Measurements from ENCODE around the gene LDHD.
A peak's percentile ranks its signal among the peaks of the same experiment; 100 is the strongest.
"Not testable (repeated sequence)": the region's sequence is repeated elsewhere in the genome, so short reads cannot be mapped to it uniquely, and the experiment has no call there.

Gene LDHD

DNA sequence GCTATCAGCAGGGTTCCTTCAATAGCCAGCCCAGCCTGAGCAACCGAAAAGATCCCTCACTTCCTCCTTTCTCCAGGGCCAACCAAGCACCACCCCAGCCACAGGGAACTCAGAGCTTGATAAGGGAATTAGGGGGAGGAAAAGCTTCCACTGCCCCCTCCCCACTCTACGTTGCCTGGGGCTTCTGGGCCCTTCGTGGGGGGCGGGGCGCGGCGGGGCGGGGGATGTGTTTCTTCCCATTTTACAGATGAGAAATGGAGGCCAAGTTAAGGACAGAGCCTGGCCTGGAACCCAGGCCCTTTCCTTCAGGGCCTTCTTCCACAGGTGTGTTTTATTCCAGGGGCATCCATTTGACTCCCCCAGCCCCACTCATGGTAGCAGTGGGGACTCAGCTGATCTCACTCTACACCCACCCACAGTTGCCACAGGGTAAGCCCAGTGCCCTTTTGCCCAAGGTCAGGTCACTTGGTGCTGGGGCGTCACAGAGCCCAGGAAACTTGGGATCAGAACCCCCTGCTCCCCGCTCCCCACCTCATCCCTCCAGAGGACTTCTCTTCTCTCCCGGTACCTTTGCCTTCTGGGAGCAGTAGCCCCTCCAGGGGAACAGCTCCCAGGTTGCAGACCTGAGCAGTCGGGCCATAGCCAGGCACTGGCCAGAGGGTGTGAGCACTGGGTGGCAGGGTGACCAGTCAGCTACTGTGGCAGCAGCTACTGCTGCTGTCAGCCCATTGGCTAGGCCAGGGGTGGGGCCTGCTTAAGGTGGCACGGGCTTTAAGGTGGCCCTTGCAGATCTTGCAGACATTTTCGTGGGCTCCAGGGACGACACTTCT, at the start of gene LDHD:
Gene LDHD (minus strand): TSS at position 700 of the 830 bp plus-strand sequence. CDS start 60 bp downstream, at position 640.
- no peak for DNase-seq

DNA sequence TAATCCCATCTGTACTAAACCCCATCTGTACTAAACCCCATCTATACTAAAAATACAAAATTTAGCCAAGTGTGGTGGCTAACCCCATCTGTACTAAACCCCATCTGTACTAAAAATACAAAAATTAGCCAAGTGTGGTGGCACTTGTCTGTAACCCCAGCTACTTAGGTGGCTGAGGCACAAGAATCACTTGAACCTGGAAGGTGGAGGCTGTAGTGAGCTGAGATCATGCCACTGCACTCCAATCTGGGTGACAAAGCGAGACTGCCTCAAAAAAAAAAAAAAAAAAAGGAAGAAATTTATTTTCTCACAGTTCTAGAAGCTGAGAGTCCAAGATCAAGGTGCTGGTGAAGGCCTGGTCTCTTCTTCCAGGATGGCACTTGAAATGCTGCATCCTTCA, 43.8 kb upstream of the LDHD start:
- DNase-seq = no peak

DNA sequence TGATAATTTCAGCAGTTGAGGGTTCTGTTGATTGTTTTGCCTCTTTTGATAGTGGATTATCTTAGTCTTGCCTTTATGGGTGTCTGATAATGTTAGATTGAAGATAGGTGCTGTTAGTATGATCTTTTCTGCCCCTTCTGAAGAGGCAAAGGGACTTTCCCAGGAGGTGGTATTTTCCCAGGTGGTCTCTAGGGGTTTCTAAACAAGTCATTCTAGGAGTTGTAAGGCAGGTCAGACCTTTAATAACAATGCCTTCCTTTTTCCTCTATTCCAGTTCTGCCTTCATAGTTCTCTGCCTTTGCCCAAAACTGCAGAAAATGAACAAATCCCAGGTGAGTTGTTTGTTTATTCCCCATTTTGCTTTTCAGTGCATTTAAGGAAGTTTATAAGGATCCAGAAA, 36.1 kb upstream of the LDHD start:
- no peak for DNase-seq

DNA sequence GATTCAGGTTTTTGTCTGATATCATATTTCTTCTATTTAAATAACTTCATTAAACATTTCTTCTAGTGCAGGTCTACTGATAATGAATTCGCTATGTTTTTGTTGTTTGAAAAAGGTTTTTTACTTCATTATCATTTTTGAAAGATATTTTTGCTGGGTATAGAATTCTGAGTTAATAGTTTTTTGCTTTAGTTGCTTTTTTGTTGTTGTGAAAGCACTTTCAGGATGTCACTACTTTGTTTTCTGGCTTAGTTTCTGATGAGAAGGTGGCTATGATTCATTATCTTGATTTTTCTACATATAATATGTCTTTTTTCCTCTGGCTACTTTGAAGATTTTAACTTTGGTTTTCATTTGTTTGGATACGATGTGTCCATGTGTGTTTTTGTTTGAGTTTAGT, 35.2 kb upstream of the LDHD start:
- DNase-seq = no peak

DNA sequence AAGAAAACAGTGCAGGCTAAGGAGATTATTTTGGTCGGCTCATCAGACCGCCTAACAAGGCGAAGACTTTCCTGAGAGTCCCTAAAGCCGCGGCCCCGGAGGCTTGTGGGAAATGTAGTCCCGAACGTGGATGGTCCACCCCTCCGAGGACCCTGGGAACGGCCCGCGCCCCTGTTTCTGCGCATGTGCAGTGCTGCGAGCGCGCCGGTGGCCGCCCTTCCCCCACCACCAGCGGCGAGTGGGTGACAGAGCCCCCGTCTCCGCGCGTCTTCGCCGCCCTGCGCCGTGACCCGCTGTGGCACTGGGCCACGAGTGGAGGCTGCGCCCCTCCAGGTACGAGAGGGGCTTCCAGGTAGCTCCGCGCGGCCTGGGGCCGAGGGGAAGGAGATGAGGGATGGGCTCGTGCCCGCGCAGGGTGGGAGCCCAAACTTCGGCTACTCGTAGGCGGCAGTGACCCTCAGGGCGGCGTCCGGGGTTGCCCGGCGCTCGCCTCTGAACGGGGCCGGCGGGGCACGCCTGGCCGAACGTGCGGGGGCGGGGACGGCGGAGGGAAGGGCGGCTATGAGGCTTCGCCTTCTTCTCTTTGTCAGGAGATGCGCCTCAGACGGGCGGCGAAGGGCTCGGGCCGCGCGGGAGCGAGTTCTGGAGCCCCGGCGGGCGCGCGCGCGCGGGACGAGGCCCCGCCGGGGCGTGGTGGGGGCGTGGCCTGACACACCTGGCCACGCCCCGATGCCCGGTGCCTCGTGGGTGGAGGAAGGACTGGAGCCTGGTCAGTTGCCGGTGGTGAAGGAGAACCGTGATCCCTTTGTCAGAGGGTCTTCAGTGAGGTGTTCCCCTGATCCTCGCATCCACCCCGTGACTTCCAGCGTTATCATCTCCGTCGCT, 32.0 kb upstream of the LDHD start, which contains the start of gene ZFP1:
Gene ZFP1 (plus strand): TSS at position 214 of the 885 bp plus-strand sequence. CDS start 4,428 bp downstream, outside the sequence.
- DNase-seq = peak; percentile 87

DNA sequence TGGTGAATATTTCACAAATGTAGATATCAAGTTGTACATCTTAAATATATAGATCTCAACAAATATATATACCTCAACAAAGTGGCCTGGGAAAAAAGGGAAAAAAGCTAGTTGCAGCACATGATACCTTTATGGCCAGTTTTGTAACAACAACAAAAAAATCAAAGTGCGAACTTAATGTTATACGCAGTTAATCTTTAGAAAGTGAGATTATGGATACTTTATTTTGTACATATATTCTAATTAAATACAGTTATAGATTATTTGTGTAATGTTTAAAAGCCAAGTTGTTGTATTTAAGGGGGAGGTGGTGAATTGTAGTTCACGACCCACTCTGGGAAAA, 31.4 kb upstream of the LDHD start:
- DNase-seq = no peak

DNA sequence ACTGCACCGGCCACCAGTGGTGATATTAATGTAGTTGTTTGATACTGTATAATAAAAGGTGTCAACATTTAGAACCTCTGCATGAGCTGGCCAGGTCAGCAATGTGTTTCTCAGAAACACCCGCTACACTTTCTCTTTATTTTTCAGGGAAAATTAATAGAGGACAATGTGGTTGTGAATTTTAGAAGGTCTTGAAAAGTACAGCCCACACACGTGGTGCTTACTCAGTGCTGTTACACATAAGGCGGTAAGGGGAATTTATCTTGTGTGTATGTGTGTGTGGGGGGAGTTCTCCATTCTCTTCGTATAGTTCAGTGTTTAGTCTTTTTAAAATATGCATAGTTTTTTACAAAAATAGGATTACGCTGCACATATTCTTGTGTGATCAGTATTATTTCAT, 27.4 kb upstream of the LDHD start:
- no peak for DNase-seq

DNA sequence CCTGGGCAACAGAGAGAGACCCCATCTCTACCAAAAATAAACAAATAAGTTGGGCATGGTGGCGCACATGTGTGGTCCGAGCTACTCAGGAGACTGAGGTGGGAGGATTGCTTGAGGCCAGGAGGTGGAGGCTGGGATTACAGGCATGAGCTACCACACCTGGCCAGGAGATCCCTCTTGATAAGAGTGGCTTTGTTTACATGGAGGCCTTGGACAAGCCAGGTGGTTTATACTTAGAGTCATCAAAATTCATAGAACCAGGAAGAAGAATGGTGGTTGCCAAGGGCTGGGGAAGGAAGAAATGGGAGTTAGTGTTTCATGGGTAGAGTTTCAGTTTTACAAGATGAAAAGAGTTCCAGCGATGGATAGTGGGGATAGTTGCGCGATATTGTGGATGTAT, 22.9 kb upstream of the LDHD start:
- DNase-seq = no peak

DNA sequence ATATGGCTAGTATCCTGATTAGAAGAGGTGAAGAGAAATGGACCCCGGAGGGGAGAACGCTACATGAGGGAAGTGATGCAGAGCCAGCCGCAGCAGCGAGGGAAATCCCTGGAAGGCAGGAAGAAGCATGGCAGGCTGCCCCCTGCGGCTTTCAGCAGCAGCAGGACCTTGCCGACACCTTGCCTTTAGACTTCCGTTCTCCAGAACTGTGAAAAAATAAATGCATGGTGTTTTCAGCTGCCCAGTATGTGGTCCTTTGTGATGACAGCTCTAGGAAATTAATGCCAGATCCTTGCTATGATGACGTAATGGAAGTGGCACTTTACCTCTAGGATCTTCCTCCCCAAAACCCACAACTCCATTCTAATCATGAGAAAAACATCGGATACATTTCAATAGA, 22.1 kb upstream of the LDHD start:
- DNase-seq = no peak

DNA sequence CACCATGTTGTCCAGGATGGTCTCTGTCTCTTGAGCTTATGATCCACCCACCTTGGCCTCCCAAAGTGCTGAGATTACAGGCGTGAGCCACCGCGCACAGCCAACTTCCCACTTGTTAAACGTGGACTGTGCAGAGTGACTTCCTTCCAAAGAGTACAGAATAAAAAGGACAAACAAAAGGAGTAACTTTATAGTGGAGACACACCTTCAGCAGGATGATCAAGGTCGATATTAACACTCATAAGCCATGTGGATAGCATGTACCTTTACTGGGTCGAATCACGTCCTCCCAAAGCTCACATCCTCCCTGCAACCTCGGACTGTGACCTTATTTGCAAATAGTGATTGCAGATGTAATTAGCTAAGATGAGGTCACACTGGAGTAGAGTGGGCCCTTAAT, 21.7 kb upstream of the LDHD start:
- DNase-seq = no peak

DNA sequence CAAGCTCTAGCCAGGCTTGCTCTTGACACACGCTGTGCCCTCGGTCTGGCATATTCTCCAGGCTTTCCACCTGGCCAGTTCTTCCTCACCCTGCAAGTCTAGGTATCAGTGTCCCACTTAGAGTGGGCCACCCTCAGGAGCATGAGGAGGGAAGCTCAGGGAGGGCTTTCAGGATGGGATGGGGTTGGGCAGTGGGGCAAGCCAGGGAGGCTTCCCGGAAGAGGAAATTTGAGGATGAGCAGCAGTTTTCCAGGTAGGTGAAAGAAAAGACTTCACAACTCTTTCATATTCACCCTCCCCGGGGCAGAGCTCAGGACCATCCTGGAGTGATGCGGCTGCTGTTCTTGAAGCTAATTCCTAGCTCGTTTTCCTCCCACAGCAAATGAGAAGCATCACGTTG, 14.5 kb upstream of the LDHD start:
- no peak for DNase-seq

DNA sequence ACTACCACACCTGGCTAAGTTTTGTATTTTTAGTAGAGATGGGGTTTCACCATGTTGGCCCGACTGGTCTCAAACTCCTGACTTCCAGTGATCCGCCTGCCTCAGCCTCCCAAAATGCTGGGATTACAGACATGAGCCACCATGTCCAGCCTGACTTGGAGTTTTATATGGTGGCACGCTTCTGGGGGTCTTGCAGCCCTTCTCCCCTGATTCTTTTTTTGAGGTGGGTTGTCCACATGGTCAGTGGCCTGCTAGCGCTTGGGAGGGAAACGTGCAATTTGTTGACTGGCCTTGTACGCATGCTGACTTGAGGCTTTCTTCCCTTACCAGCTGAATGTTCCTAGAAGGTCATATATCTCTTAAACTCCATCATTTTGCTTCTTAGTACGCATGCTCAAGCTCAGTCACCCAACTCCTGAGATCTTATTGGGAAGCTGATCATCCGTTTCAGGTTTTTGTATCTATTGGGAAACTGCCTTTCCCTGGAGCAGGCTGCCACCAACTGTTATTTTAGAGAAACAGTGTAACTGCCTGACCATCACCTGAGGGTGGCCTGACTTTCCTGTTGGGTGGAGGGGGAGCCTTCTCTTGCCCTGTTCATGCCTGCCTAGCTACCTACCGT, 13.7 kb upstream of the LDHD start:
- DNase-seq = no peak

DNA sequence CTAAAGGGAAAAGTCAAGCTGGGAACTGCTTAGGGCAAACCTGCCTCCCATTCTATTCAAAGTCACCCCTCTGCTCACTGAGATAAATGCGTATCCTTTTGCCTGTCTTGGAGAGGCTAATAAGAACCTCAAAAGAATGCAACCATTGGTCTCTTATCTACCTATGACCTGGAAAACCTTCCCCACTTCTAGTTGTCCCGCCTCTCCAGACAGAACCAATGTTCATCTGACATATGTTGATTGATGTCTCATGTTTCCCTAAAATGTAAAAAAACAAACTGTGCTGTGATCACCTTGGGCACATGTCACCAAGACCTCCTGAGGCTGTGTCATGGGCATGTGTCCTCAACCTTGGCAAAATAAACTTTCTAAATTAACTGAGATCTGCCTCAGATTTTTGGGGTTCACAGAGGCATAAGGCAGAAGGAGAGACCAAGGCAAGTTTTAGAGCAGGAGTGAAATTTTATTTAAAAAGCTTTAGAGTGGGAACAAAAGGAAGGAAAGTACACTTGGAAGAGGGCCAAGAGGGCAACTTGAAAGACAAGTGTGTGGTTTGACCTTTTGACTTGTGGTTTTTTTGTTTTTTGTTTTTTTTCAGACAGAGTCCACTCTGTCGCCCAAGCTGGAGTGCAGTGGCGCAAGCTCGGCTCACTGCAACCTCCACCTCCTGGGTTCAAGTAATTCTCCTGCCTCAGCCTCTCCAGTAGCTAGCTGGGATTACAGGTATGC, 13.0 kb upstream of the LDHD start:
- DNase-seq = not testable (repeated sequence)

DNA sequence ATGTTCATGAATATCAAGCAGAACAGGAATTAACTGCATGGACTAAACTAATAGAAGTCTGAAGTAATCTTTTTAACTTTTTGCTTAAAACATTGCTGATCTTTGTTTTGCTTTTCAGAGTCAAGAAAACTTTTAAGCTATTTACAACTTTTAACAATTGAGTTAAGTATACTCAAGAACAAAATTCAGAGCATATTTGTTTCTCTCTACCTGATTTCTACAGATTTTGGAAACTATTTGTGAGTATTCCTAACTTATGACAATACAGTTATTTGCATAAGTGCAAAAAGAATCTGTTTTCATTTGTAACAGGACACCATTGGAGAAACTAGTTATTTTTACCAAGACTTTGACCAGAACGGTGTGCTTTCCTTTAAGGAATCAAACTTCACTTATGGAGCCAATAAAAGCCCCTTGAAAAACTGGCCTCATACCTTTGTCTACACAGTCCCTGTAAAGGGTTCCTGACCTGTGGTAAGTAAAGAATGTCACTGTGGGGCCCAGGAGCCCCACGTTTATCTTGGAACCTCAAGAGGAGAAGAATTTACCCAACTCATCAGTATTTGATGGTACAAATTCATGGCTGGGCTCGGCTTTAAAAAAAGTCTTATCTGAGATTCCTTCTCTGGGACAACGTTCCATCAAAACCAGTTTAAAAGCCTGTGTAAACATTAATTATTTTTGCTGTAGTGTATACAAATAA, 11.3 kb upstream of the LDHD start:
- DNase-seq = no peak

DNA sequence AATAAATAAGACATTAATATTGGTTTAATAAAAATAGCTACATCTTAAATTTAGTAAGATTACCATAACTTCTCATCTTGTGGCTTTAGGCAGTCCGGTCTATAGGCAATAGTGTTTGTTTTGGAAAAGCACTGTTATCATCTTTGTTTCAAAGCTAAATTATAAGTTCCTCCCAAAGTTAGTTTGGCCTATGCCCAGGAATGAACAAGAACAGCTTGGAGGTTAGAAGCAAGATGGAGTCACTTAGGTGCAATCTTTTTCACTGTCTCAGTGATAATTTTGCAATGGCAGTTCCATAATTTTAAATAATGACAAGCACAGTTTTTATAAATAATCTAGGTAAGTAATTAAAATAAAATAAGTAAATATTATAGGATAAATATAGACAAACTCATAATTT, 6.0 kb upstream of the LDHD start:
- DNase-seq = no peak

DNA sequence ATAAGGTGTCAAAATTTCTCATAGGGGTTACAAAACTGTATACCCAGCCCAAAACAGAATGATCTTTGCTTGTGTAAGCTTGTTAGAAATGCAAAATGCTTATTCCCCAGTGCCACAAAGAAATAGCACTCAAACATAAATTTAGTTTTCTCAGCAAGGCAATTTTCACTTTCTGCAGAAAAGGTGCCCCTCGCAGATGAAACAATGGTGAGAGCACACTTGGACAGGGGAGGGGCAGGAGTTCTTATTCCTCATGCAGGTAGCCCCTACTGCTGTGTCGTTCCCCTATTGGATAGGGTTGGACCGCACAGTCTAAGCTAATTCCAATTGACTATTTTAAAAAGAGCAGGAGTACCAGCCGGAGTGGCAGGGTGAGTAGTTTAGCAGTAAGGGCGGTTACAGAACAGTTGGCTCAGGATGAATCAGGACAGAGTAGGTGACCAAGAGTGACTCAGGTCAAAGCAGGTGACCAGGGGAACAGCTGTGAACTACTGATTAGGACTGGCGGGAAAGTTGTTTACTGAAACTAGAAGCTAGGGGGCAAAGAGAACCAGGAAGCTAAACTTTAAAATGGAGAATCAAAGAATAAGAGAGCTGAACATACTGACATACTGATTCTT, 5.5 kb upstream of the LDHD start:
- DNase-seq = no peak

DNA sequence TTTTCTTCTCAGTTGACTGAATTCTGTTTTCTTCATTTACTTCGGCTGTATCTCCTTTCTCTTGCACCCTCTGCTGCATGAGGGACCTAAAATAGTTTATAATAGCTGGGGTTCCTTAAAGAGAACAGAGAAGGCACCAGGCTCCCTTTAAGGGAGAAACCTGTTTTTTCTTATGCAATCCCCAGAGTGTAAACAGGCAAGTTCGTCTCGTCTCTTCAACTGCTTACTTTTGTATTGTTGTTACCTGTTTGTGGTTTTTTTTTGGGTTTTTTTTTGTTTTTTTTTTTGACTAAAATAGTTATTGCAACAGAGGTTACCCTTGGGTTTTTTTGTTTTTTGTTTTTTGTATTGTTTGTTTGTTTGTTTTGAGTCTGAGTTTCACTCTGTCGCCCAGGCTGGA, 3.7 kb upstream of the LDHD start:
- no peak for DNase-seq

DNA sequence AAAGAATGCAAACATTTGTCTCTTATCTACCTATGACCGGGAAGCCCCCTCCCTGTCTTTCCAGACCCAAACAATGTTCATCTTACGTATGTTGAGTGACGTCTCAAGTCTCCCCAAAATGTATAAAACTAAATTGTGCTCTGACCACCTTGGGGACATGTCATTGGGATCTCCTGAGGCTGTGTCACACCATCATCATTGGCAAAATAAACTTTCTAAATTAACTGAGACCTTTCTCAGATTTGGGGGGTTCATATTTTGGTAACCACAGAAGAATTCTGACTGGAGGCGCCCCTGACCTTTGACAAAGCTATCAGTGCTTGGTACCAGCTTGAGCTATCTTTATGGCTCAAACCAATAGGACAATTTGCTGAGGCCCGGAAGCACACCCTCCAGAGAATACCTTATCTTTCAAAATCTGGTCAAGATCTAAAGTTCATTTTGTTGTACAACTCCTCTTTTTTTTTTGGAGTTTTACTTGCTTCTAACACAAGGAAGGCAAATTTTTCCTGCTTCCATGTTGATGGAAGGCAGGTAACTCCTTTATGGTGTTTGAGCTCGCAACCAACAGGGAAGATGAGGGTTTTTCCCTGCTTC, 2.5 kb upstream of the LDHD start:
- DNase-seq = no peak

DNA sequence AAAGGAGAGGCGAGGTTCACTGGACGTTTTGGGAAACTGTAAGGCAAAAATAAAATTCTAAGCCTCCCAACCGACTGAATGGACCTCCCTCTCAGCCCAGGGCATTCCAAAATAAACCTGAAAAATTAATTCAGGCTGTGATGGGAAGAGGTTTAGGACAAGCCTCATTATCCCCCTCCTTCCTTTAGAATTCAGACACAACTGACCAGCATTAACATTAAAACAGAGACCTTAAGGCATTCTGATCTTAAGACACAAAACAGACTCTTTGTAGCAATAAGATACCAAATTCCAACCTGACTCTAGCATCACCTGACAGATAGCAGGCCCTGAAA, 298 bp upstream of the LDHD start:
- no peak for DNase-seq

DNA sequence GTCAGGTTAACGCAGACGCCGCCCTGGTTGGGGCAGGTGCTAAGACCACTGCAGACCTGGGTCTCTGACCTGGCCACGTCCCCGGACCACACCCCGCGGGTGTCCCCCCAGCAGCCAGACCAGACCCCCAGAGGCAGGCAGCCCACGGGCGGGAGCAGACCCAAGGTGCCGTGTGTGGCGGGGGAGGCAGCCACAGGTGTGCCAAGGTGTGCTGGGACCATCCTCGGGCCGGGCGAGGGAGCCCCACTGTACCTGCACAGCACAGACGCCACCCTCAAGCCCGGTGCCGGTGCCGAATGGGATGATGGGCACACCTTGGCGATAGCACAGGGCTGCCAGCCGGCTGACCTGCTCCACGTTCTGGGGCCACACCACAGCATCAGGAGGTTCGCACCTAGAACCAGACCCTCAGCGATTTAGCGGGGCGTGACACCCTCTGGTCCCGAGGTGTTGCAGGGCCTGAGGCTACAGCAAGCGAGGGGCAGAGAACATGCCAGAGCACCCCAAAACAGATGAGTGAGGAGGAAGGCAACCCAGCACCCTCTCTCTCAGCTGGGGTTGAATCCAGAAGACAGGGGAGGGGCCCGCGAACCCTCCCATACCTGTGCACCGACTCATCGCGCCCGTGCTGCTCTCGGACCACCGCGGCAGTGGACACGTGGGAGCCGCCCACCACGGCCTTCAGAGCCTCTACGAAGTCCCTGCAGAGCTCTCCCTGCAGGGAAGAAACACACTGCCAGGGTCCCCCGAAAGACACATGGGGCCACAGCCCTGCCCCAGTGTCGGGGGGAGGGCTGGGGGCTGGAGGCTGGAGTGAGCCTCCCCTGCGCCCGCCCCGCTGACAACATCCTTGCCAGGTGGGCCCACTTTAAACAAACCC, 1.4 kb downstream of the LDHD start:
- no peak for DNase-seq
